Neural cell (in vitro differentiated cells): Measurements from ENCODE around the gene BRAF. TPM values are rescaled to one million over a fixed set of nuclear protein-coding genes. Genes with fewer than 3 reads are reported as not detected.

Experiments
- H2AFZ ChIP-seq: fragments of 200-600, 300-800 bp; sonication (generic), shearing (Covaris generic); 2 replicates; pipeline ENCODE4 v1.6.0; 2014; ENCODE audit warnings: low read depth, mild to moderate bottlenecking, antibody characterized with exemption, low read length, moderate library complexity
- H3F3A ChIP-seq: fragments of 200-600 bp; shearing (Covaris generic); 2 replicates; pipeline ENCODE4 v1.6.1; 2016; ENCODE audit warnings: mild to moderate bottlenecking, moderate library complexity, mixed read lengths, antibody characterized with exemption, low read length; ENCODE audit not compliant: insufficient read depth, poor library complexity, severe bottlenecking
- H3K27ac ChIP-seq: fragments of 200-600, 300-800 bp; sonication (generic), shearing (Covaris generic); 2 replicates; pipeline ENCODE4 v1.5.1; 2014; ENCODE audit warnings: mild to moderate bottlenecking, low read length, moderate library complexity
- H3K27me3 ChIP-seq: fragments of 300-800, 200-600 bp; sonication (generic), shearing (Covaris generic); 2 replicates; pipeline ENCODE4 v1.6.0; 2014; ENCODE audit warnings: mild to moderate bottlenecking, low read depth, low read length, moderate library complexity; ENCODE audit not compliant: insufficient read depth
- H3K36me3 ChIP-seq: fragments of 300-800, 200-600 bp; sonication (generic), shearing (Covaris generic); 2 replicates; pipeline ENCODE4 v1.5.1; 2014; ENCODE audit warnings: mild to moderate bottlenecking, antibody characterized with exemption, low read length, moderate library complexity; ENCODE audit not compliant: insufficient read depth
- H3K4me2 ChIP-seq: fragments of 300-800, 200-600 bp; sonication (generic), shearing (Covaris generic); 2 replicates; pipeline ENCODE4 v1.6.0; 2014; ENCODE audit warnings: mild to moderate bottlenecking, low read length
- H3K4me3 ChIP-seq: fragments of 300-800, 200-600 bp; sonication (generic), shearing (Covaris generic); 2 replicates; pipeline ENCODE4 v1.5.1; 2014; ENCODE audit warnings: mild to moderate bottlenecking, low read length, moderate library complexity
- H3K79me2 ChIP-seq: fragments of 200-600 bp; shearing (Covaris generic); replicated peaks from 2 replicates; pipeline ENCODE4 v1.6.0; 2014; ENCODE audit warnings: mild to moderate bottlenecking, low read length, moderate library complexity; ENCODE audit not compliant: insufficient read depth
- H3K9ac ChIP-seq: fragments of 300-800, 200-600 bp; sonication (generic), shearing (Covaris generic); 2 replicates; pipeline ENCODE4 v1.6.1; 2016; ENCODE audit warnings: mild to moderate bottlenecking, low read length, mixed read lengths
- H3K9me2 ChIP-seq: fragments of 200-600 bp; shearing (Covaris generic); 2 replicates; pipeline ENCODE4 v1.6.1; 2016; ENCODE audit warnings: mild to moderate bottlenecking, low read length, mixed read lengths; ENCODE audit not compliant: insufficient read depth
- H3K9me3 ChIP-seq: fragments of 200-600, 300-800 bp; sonication (generic), shearing (Covaris generic); 2 replicates; pipeline ENCODE4 v1.6.1; 2016; ENCODE audit warnings: mild to moderate bottlenecking, mixed run types, low read length, moderate library complexity, mixed read lengths
- H4K20me1 ChIP-seq: fragments of 200-600 bp; shearing (Covaris generic); 2 replicates; pipeline ENCODE4 v1.6.1; 2016; ENCODE audit warnings: mild to moderate bottlenecking, mixed run types; ENCODE audit not compliant: insufficient read depth
- EP300 ChIP-seq: fragments of 450-650 bp; conservative IDR thresholded peaks from 2 replicates; pipeline ENCODE4 v1.6.1; 2014; ENCODE audit warnings: antibody characterized with exemption, mild to moderate bottlenecking, moderate library complexity; ENCODE audit not compliant: poor library complexity, severe bottlenecking
- EZH2 ChIP-seq: fragments of 200-600, 300-800 bp; shearing (Covaris generic), sonication (generic); IDR thresholded peaks from 2 replicates; pipeline ENCODE4 v1.6.1; 2014; ENCODE audit warnings: antibody characterized with exemption, low read length, borderline replicate concordance, mild to moderate bottlenecking; ENCODE audit not compliant: insufficient read depth, poor library complexity, severe bottlenecking
- MXI1 ChIP-seq: fragments of 450-650 bp; conservative IDR thresholded peaks from 2 replicates; pipeline ENCODE4 v1.6.1; 2014; ENCODE audit warnings: antibody characterized with exemption, mild to moderate bottlenecking; ENCODE audit not compliant: poor library complexity, severe bottlenecking
- POLR2AphosphoS5 ChIP-seq: IDR thresholded peaks from 2 replicates; pipeline ENCODE4 v1.6.1; 2012
- RAD21 ChIP-seq: fragments of 450-650 bp; conservative IDR thresholded peaks from 2 replicates; pipeline ENCODE4 v1.6.1; 2014; ENCODE audit warnings: antibody characterized with exemption, mild to moderate bottlenecking, moderate library complexity
- SMC3 ChIP-seq: fragments of 450-650 bp; conservative IDR thresholded peaks from 2 replicates; pipeline ENCODE4 v1.6.1; 2014; ENCODE audit warnings: antibody characterized with exemption, mild to moderate bottlenecking, moderate library complexity; ENCODE audit not compliant: poor library complexity
- TAF1 ChIP-seq: IDR thresholded peaks from 2 replicates; pipeline ENCODE4 v1.6.1; 2012; ENCODE audit warnings: low read depth
- polyA plus RNA-seq: library from polyadenylated mRNA; depleted of rRNA; stranded (reverse); fragments of >200 nt; gene quantifications from 2 replicates; pipeline ENCODE4 v1.2.3, GENCODE V29; 2014
- TF ChIP-seq, protein P1 (sequence below): fragments of 450-650 bp; IDR thresholded peaks from 2 replicates; pipeline ENCODE4 v1.5.1; 2014; ENCODE audit warnings: antibody characterized with exemption, mild to moderate bottlenecking, moderate library complexity; ENCODE audit not compliant: poor library complexity, severe bottlenecking
- TF ChIP-seq, protein P2 (sequence below): IDR thresholded peaks from 2 replicates; pipeline ENCODE4 v1.6.1; 2012; ENCODE audit warnings: borderline replicate concordance

Gene BRAF
- polyA plus RNA-seq, 1 donor from 2014 or later: 31.7 TPM

GRCh38 chr7:140810830-140811556 is 113.7 kb downstream of the BRAF start:
- no peaks in the 10 kb centered on the region for H3K9me2 ChIP-seq
- H3K9me3 ChIP-seq: no peaks in the 10 kb centered on the region
- no peaks in the 10 kb centered on the region for H3K36me3 ChIP-seq
- no peak overlapping the region for H3K27ac ChIP-seq
- no peaks in the 10 kb centered on the region for H4K20me1 ChIP-seq
- no peak overlapping the region for H2AFZ ChIP-seq
- H3K4me2 ChIP-seq: no peak overlapping the region
- H3K9ac ChIP-seq: no peak overlapping the region
- no peak overlapping the region for H3K4me3 ChIP-seq
- peaks cover 3% of the 10 kb centered on the region for H3F3A ChIP-seq
- TF ChIP-seq EZH2 (no peak), SMC3 (peak; percentile 97), POLR2AphosphoS5 (no peak), RAD21 (peak; percentile 85), EP300 (no peak), MXI1 (no peak), TAF1 (no peak)
- TF ChIP-seq, protein P1, sequence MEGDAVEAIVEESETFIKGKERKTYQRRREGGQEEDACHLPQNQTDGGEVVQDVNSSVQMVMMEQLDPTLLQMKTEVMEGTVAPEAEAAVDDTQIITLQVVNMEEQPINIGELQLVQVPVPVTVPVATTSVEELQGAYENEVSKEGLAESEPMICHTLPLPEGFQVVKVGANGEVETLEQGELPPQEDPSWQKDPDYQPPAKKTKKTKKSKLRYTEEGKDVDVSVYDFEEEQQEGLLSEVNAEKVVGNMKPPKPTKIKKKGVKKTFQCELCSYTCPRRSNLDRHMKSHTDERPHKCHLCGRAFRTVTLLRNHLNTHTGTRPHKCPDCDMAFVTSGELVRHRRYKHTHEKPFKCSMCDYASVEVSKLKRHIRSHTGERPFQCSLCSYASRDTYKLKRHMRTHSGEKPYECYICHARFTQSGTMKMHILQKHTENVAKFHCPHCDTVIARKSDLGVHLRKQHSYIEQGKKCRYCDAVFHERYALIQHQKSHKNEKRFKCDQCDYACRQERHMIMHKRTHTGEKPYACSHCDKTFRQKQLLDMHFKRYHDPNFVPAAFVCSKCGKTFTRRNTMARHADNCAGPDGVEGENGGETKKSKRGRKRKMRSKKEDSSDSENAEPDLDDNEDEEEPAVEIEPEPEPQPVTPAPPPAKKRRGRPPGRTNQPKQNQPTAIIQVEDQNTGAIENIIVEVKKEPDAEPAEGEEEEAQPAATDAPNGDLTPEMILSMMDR: peak; percentile 91
- TF ChIP-seq, protein P2, sequence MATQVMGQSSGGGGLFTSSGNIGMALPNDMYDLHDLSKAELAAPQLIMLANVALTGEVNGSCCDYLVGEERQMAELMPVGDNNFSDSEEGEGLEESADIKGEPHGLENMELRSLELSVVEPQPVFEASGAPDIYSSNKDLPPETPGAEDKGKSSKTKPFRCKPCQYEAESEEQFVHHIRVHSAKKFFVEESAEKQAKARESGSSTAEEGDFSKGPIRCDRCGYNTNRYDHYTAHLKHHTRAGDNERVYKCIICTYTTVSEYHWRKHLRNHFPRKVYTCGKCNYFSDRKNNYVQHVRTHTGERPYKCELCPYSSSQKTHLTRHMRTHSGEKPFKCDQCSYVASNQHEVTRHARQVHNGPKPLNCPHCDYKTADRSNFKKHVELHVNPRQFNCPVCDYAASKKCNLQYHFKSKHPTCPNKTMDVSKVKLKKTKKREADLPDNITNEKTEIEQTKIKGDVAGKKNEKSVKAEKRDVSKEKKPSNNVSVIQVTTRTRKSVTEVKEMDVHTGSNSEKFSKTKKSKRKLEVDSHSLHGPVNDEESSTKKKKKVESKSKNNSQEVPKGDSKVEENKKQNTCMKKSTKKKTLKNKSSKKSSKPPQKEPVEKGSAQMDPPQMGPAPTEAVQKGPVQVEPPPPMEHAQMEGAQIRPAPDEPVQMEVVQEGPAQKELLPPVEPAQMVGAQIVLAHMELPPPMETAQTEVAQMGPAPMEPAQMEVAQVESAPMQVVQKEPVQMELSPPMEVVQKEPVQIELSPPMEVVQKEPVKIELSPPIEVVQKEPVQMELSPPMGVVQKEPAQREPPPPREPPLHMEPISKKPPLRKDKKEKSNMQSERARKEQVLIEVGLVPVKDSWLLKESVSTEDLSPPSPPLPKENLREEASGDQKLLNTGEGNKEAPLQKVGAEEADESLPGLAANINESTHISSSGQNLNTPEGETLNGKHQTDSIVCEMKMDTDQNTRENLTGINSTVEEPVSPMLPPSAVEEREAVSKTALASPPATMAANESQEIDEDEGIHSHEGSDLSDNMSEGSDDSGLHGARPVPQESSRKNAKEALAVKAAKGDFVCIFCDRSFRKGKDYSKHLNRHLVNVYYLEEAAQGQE: no peak
- peaks cover 6% of the 10 kb centered on the region for H3K79me2 ChIP-seq
- no peaks in the 10 kb centered on the region for H3K27me3 ChIP-seq

DNA sequence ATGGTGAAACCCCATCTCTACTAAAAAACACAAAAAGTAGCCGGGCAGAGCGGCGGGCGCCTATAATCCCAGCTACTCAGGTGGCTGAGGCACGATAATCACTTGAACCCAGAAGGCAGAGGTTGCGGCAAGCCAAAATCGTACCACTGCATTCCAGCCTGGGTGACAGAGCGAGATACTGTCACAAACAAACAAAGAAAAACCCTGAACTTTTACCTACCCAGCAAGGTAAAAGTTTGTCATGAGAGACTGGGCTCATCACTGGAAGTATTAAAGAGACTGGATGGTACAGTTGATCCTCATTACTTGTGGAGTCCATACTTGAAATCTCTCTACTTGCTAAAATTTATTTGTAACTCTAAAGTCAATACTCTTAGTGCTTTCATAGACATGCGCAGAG is 114.3 kb downstream of the BRAF start:
- Histone ChIP-seq H3K36me3 (no peaks in the 10 kb centered on the region), H3K9me2 (no peaks in the 10 kb centered on the region), H3K27me3 (no peaks in the 10 kb centered on the region), H3F3A (peaks cover 5% of the 10 kb centered on the region), H3K27ac (no peak overlapping the region), H2AFZ (no peak overlapping the region), H3K4me2 (no peak overlapping the region), H3K9ac (no peak overlapping the region), H3K79me2 (peaks cover 6% of the 10 kb centered on the region), H3K9me3 (no peaks in the 10 kb centered on the region), H4K20me1 (no peaks in the 10 kb centered on the region), H3K4me3 (no peak overlapping the region)
- no peak for TF ChIP-seq RAD21
- no peak for TF ChIP-seq TAF1
- TF ChIP-seq, protein P1: no peak
- TF ChIP-seq MXI1: no peak
- TF ChIP-seq, protein P2: no peak
- no peak for TF ChIP-seq SMC3
- TF ChIP-seq POLR2AphosphoS5: no peak
- no peak for TF ChIP-seq EZH2
- TF ChIP-seq EP300: no peak
